Effector memory CD8-positive, alpha-beta T cell (primary cell): ENCODE results near the gene CAMK1D.
"Not testable (repeated sequence)": the region's sequence is repeated elsewhere in the genome, so short reads cannot be mapped to it uniquely, and the experiment has no call there.

ENCODE experiments used
- ATAC-seq: fragments of 150-1000 bp; cut with Tn5 transposase; replicated peaks from 2 replicates; pipeline ENCODE4 v1.10.0; 2021; ENCODE audit warnings: mild to moderate bottlenecking, moderate library complexity
- DNase-seq, 3 experiments: peaks; one replicate each; pipeline ENCODE4 v3.0.0; 2021
- H3K27ac Mint-ChIP-seq, 2 donors: one replicate each; pipeline ENCODE4 v1.8.0; 2022; ENCODE audit warnings: mild to moderate bottlenecking in 2 of 2, mixed read lengths in 2 of 2, moderate library complexity in 2 of 2
- H3K27me3 Mint-ChIP-seq, 2 donors: one replicate each; pipeline ENCODE4 v1.8.0; 2022; ENCODE audit warnings: mixed read lengths in 2 of 2
- H3K36me3 Mint-ChIP-seq: one replicate; pipeline ENCODE4 v1.8.0; 2022; ENCODE audit warnings: mild to moderate bottlenecking, moderate library complexity, mixed read lengths; ENCODE audit not compliant: insufficient read depth
- H3K4me1 Mint-ChIP-seq, 2 donors: one replicate each; pipeline ENCODE4 v1.8.0; 2022; ENCODE audit warnings: low read depth in 2 of 2, mixed read lengths in 2 of 2
- H3K4me3 Mint-ChIP-seq, 2 donors: one replicate each; pipeline ENCODE4 v1.8.0; 2022; ENCODE audit warnings: mild to moderate bottlenecking in 2 of 2, mixed read lengths in 2 of 2, moderate library complexity in 2 of 2
- H3K9me3 Mint-ChIP-seq, 2 donors: one replicate each; pipeline ENCODE4 v1.8.0; 2022; ENCODE audit warnings: mixed read lengths in 2 of 2

CAMK1D gene

DNA sequence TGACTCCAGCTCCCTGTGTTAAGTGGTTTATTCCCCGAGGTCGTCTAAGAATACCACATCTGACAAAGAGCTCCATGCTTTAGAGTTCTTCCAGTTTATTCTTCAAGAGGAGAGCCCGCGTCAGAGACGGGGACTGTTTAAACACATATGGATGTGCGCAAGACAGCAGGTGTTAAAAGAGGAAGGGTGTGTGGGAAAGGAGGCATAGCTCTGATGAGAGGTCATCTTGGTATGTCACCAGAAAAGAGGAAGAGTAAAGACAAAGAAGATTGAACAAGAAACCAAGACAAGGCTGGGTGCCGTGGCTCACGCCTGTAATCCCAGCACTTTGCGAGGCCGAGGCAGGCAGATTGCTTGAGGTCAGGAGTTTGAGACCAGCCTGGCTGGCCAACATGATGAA, 393.4 kb downstream of the CAMK1D start:
- H3K36me3 Mint-ChIP-seq, result peaks cover 4% of the 10 kb centered on the region
- DNase-seq (no peak), ATAC-seq (peak; percentile 26)
- peaks cover 6 to 9% of the 10 kb centered on the region in 2 donors for H3K4me1 Mint-ChIP-seq
- H3K27me3 Mint-ChIP-seq, result no peaks in the 10 kb centered on the region
- no peak overlapping the region for H3K4me3 Mint-ChIP-seq
- no peak overlapping the region for H3K27ac Mint-ChIP-seq
- H3K9me3 Mint-ChIP-seq, result no peaks in the 10 kb centered on the region

DNA sequence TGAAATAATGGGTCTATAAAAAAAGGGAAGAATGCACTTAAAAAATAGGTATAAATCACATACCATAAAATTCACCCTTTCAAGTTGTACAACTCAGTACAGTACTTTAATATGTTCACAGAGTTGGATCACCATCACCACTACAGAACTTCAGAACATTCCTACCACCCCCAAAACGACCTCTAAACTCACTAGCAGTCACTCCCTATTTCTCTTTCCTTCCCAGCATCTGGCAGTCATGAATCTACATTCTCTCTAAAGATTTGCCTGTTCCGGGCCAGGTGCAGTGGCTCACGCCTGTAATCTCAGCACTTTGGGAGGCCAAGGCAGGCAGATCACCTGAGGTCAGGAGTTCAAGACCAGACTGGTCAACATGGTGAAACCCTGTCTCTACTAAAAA, 394.1 kb downstream of the CAMK1D start:
- H3K27ac Mint-ChIP-seq, H3K36me3 Mint-ChIP-seq, ATAC-seq, H3K27me3 Mint-ChIP-seq, H3K4me3 Mint-ChIP-seq, H3K4me1 Mint-ChIP-seq, H3K9me3 Mint-ChIP-seq, DNase-seq: not testable (repeated sequence)

DNA sequence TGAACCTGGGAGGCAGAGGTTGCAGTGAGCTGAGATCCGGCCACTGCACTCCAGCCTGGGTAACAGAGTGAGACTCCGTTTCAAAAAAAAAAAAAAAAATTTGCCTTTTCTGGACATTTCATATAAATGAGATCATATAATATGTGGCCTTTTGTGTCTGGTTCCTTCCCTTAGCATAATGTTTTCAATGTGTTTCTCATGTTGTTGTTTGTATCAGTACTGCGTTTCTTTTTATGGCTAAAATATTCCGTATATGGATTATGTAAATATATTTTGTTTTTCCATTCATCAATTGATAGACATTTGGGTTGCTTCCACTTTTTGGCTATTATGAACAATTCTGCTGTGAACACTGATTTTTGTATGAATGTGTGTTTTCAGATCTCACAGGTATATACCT, 394.6 kb downstream of the CAMK1D start:
- Mint-ChIP-seq H3K36me3 (peaks cover 4% of the 10 kb centered on the region), H3K27ac (no peak overlapping the region), H3K27me3 (no peaks in the 10 kb centered on the region), H3K4me3 (no peak overlapping the region), H3K9me3 (no peaks in the 10 kb centered on the region), H3K4me1 (peaks cover 6 to 9% of the 10 kb centered on the region in 2 donors)
- ATAC-seq (no peak), DNase-seq (no peak)

DNA sequence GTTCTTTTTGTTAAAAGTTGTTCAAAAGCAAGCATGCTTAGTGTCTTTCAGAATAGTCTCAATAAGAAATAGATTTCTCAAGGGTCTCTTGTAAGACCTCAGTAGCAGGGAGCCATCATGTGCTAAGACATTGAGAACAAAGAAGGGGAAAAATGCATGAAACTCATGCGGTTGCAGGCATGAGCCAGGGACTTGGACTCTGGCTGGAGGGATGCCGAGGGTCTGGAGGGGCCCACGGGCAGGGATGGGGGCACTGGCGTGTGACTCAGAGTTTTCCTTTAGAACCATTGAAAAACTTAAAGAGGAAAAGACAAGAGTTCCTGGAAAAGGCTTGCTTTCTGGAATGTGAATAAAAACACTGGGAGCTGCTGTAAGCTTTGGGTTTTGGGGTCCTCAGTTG, 398.8 kb downstream of the CAMK1D start:
- ATAC-seq (no peak), DNase-seq (no peak)
- H3K9me3 Mint-ChIP-seq, result no peaks in the 10 kb centered on the region
- peaks cover 0 to 8% of the 10 kb centered on the region in 2 donors for H3K4me1 Mint-ChIP-seq
- H3K36me3 Mint-ChIP-seq, result peaks cover 5% of the 10 kb centered on the region
- no peak overlapping the region for H3K4me3 Mint-ChIP-seq
- H3K27ac Mint-ChIP-seq, result no peak overlapping the region
- no peaks in the 10 kb centered on the region for H3K27me3 Mint-ChIP-seq

DNA sequence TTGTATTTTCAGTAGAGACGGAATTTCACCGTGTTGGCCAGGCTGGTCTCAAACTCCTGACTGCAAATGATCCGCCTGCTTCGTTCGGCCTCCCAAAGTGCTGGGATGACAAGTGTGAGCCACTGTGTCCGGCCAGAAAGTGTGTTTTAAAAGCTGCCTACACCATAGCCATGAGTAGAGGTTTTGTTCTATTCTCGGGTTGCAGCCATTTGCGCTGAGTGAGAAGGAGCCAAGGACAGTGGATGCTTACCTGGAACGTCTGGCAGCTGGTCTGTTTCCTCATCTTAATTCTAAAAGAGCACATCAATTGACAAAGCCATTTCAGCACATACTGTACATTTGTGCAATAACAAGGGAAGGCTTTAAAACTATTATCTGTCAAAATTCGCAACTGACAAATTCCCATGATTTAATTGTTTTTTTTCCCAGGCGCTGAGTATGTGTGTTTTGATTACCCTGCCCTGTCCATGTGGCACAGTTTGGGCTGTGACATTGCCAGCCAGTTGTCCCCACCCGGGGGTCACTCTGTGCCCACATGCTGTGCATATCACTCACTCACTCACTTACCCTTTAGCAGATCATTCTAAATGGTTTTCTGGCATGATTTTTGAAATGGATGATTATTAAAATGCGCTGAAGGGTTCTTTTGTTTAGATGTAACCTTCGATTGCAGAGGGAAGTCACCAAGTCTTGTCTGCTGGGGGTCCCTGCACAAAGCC, 400.6 kb downstream of the CAMK1D start:
- Mint-ChIP-seq H3K27me3 (no peaks in the 10 kb centered on the region), H3K4me3 (no peak overlapping the region), H3K9me3 (no peaks in the 10 kb centered on the region), H3K36me3 (peaks cover 11% of the 10 kb centered on the region), H3K4me1 (peaks cover 4 to 8% of the 10 kb centered on the region in 2 donors), H3K27ac (no peak overlapping the region)
- ATAC-seq, result no peak
- DNase-seq, result no peak

DNA sequence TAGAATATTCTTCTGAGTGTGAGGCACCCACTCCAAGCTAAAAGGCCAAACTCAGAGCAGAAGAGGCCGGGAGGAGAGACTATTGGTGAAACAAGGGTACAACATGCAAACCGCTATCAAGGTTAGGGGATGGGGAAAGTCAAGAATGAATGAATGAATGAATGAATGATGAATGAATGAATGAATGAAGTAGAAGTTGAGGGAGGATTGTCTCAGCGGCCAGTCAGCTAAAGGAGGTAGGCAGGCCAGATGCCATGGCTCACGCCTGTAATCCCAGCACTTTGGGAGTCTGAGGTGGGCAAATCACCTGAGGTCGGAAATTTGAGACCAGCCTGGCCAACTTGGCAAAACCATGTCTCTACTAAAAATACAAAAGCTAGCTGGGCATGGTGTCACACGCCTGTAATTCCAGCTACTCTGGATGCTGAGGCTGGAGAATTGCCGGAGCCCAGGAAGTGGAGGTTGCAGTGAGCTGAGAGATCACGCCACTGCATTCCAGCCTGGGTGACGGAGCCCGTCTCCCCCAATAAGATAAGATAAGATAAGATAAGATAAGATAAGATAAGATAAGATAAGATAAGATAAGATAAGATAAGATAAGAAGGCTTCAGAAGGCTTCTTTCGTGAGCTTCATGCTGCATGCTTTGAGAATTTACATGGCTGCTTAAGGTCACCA, 401.3 kb downstream of the CAMK1D start:
- Mint-ChIP-seq H3K4me3 (no peak overlapping the region), H3K27me3 (no peaks in the 10 kb centered on the region), H3K36me3 (peaks cover 11% of the 10 kb centered on the region), H3K4me1 (peaks cover 4 to 10% of the 10 kb centered on the region in 2 donors), H3K27ac (no peak overlapping the region), H3K9me3 (no peaks in the 10 kb centered on the region)
- DNase-seq (no peak), ATAC-seq (no peak)

DNA sequence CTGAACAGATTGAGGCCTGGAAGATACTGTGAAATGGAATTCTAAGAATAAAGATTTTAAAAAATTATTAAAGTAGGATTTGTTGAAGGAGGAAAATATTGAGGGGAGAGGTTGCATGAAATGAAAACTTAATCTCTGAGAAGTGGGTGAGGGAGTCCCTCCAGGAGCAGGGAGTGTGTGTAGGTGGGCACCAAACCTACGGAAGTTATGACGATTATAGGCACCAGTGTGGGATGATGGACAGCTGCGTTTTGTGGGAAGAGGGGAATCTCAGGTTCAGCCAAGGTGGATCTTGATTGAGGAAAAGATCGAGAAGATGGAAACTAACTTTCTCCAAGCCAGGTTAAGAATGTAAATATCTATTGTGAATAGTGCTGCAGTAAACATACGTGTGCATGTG, 405.7 kb downstream of the CAMK1D start:
- ATAC-seq, result no peak
- Mint-ChIP-seq H3K27ac (no peak overlapping the region), H3K4me3 (no peak overlapping the region), H3K27me3 (no peaks in the 10 kb centered on the region), H3K4me1 (peaks cover 4 to 7% of the 10 kb centered on the region in 2 donors), H3K36me3 (peaks cover 10% of the 10 kb centered on the region), H3K9me3 (no peaks in the 10 kb centered on the region)
- DNase-seq, result no peak

DNA sequence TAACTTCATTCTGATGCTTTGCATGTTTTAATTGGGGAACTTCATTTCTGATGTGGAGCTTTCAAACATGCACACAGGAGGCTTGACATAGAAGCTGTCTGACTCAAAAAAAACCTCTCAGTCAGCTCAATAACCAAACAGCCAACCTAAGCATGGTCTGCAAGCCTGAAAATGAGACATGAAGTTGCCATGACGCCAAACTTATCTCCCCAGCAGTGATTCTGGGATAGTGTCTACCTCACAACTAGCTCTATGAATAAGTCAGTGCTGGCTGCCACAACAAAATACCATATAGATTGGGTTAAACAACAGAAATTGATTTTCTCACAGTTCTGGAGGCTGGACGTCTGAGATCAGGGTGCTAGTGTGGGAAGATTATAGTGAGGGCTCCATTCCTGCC, 408.0 kb downstream of the CAMK1D start:
- Mint-ChIP-seq H3K27me3 (no peaks in the 10 kb centered on the region), H3K9me3 (no peaks in the 10 kb centered on the region), H3K27ac (no peak overlapping the region), H3K36me3 (peaks cover 8% of the 10 kb centered on the region), H3K4me3 (no peak overlapping the region), H3K4me1 (peaks cover 2 to 4% of the 10 kb centered on the region in 2 donors)
- ATAC-seq (no peak), DNase-seq (no peak)

DNA sequence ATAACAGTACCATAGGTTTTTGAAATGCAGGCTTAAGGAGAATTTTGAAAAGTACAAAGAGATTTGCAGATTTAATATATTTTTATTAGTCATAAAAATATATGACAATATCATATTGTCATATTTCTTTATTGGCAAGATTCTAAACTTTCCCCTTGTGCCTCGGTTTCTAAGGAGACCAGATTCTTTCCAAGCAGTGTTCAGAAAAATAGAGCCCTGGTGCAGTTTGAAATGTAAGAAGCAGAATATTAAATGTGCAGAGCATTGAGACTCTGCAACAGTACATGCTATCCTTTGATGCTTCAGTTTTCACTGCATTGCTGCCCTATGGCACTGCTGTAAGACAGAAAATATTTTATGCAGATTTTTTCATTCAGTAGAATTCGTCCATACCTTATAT, 408.9 kb downstream of the CAMK1D start:
- H3K27ac Mint-ChIP-seq, result peak overlapping the region; percentile 11 to 58
- peaks cover 2 to 4% of the 10 kb centered on the region in 2 donors for H3K4me1 Mint-ChIP-seq
- peaks cover 8% of the 10 kb centered on the region for H3K36me3 Mint-ChIP-seq
- no peaks in the 10 kb centered on the region for H3K27me3 Mint-ChIP-seq
- H3K4me3 Mint-ChIP-seq, result no peak overlapping the region
- ATAC-seq, result no peak
- DNase-seq, result no peak
- no peaks in the 10 kb centered on the region for H3K9me3 Mint-ChIP-seq

DNA sequence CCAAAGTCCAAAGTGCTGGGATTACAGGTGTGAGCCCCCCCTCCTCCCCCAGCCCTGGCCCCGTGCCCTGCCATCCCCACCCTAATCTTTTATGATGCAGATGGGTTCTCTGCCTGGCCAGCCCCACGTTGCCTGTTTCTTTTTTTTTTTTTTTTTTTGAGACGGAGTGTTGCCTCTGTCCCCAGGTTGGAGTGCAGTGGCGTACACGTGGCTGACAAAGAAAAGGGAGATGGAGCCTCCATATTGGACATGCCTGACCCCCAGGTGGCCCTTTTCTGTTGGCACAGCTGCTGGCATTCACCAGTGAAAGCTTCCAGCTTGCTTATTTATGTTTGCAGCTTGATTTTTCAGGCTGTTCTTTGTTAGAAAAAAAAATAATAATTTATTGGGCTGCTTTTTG, 416.9 kb downstream of the CAMK1D start:
- Mint-ChIP-seq H3K36me3 (peaks cover 3% of the 10 kb centered on the region), H3K4me3 (no peak overlapping the region), H3K9me3 (no peaks in the 10 kb centered on the region), H3K27me3 (no peaks in the 10 kb centered on the region), H3K4me1 (no peaks in the 10 kb centered on the region), H3K27ac (no peak overlapping the region)
- no peak for DNase-seq
- no peak for ATAC-seq

DNA sequence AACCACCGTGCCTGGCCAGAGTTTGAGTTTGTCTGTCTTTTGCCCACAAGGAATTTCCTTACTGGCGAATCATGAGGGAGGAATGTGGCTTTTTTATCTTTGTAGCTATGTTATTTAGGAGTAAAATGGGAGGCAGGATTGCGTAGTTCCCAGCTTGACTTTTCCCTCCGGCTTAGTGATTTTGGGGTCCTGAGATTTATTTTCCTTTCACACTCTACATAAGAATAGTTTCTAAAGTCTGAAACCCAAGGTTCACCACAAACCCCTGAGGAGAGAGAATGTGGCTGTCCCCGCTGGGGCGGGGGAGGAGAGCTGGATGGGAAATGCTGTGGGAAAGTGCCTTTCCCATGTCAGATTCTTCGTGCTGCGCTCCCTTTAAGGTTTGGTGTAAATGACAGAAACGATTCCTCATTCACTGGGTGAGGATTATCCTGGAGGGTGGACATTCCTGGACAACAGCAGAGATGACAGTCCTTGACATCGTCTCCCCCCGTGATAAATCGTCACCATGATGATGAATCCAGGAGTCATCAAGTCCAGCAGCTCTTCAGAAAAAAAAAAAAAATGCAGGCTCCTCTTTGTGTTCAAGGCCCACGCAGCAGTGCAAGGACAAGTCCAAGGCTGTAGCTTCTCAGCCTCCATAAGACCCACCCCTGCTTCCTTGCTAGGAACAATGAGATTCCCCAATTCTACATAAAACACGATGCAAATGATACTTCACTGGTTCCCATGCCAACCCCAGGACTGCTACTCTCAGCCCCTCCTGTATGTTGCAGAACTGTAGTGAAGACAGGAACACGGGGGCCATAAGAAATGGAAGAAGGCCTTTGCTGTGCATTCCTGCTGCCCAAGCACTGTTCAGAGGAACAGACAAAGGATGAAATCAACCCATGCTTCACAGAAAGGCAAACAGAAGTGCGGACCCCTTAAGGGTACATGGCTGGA, 419.1 kb downstream of the CAMK1D start:
- Mint-ChIP-seq H3K4me1 (no peaks in the 10 kb centered on the region), H3K36me3 (peaks cover 3% of the 10 kb centered on the region), H3K27me3 (no peaks in the 10 kb centered on the region), H3K9me3 (no peaks in the 10 kb centered on the region), H3K27ac (no peak overlapping the region), H3K4me3 (no peak overlapping the region)
- ATAC-seq, result no peak
- DNase-seq, result no peak

DNA sequence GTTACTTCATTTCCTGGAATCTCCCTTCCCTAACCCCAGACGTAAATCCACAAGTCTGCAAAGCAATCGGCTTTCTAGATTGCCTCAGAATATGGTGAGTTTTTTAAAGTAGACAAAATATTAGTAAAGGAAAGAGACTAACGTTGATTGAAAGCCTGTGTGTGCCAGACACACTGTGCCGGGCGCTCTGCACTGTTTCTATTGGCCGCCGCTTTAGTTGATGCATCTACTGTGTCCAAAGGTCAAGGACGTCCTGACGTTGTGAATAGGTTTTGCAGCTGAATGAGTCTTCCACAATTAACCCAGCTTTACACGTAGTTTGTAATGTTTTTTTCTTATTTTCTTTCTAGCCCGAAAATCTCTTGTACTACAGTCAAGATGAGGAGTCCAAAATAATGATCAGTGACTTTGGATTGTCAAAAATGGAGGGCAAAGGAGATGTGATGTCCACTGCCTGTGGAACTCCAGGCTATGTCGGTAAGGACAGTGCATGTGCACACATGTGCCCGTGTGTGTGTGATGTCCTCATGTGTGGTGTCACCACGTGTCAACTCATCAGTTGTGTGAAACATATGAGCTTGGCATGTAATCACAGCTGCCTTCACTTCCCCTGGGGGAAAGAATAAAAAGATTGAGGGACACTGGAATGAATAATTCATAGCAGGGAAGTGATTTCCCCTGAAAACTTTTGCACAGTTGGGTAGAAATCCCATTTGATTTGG, 420.1 kb downstream of the CAMK1D start:
- H3K9me3 Mint-ChIP-seq, result no peaks in the 10 kb centered on the region
- peaks cover 3% of the 10 kb centered on the region for H3K36me3 Mint-ChIP-seq
- no peaks in the 10 kb centered on the region for H3K27me3 Mint-ChIP-seq
- ATAC-seq (no peak), DNase-seq (no peak)
- H3K4me3 Mint-ChIP-seq, result no peak overlapping the region
- no peak overlapping the region for H3K27ac Mint-ChIP-seq
- H3K4me1 Mint-ChIP-seq, result no peaks in the 10 kb centered on the region
